ENCODE measurements around the gene BNC2.
"Not testable (repeated sequence)": the region's sequence is repeated elsewhere in the genome, so short reads cannot be mapped to it uniquely, and the experiment has no call there.

The BNC2 gene

DNA sequence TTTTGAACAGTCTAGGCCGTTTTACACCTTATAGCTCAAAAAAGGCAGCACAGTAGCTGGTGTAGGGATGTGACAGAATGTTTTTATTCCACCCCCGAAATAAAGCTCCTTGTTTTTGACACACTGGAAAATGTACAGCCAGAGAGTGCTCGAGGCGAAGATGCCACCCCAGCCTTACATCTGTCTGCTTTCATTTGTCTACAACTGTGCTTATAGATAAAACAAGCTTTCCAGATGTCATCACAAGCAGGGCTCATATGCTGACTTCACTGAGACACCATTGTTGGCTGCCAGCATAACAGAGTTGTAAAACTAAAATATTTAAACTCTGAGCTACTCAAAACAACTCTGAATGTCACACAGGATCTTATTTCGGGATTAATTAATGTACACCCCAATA lies 386.3 kb downstream of the BNC2 start:
- DNase-seq = no peak

DNA sequence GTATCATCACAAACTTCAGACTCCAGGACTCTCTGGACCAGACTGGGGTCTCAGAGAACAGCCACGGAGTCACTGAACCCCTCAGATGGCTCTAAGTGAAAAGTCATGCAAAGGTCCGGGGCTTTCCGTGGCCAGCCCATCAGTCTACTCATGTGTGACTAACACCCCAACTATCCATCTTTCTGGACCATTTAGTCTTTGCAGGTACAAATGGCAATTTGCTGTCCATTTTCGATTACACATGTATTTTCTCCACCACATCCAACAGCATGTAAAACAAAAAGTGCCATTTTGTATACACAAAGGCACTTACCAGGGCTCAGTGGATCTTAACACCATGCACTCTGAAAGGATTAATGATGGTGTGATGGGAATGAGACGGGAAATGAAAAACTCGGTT lies 387.7 kb downstream of the BNC2 start:
- no peak for DNase-seq

DNA sequence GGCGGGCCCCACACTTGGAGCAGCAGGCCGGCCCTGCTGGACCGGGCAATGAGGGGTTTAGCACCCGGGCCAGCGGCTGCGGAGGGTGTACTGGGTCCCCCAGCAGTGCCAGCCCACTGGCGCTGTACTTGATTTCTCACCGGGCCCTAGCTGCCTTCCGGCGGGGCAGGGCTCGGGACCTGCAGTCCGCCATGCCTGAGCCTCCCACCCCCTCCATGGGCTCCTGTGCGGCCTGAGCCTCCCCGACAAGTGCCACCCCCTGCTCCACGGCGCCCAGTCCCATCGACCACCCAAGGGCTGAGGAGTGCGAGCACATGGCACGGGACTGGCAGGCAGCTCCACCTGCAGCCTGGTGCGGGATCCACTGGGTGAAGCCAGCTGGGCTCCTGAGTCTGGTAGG lies 389.9 kb downstream of the BNC2 start:
- not testable (repeated sequence) for DNase-seq

DNA sequence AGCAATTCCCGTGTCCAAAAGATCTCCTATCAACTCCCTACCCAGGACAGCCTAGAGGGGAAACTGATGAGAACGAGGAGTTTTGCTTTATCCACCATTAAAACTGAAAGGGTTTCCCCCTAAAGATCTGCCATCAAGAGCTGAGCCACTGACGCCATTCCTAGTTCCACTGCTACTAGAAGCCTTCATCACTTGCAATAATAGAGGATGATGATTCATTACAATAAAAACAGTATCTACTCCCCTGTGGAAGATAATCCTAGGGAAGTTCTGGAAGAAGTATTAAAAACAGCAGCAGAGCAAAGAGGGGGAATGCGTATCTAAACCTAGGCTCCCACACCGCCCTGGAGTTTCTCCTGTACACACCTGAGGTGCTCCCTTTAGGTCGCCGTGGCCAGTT lies 394.5 kb downstream of the BNC2 start:
- DNase-seq = no peak

DNA sequence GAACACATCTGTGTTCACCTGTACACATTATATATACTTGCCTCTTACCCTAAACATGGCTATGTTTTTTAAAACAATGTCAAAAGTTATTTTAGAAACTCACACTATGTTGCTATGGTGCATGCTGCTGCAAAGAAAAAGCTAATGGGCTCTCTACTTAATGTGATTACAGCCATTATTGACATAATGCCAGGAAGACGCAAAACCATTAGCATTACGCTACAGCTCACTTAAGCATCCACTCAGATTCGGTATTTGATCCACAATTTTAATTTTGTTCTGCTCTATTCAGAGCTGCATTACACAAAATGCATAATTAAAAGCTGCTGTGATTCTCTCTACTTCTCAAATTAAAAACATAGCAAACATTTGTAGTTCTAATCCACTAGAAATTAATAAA lies 395.2 kb downstream of the BNC2 start:
- DNase-seq = no peak

DNA sequence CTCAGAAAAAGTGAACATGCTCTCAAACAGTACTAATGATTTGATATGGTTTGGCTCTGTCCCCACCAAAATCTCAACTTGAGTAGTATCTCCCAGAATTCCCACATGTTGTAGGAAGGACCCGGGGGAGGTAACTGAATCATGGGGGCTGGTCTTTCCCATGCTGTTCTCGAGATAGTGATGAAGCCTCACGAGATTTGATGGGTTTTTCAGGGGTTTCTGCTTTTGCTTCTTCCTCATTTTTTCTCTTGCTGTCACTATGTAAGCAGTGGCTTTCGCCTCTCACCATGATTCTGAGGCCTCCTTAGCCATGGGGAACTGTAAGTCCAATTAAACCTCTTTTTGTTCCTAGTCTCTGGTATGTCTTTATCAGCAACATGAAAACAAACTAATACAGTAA lies 401.3 kb downstream of the BNC2 start:
- DNase-seq = no peak

DNA sequence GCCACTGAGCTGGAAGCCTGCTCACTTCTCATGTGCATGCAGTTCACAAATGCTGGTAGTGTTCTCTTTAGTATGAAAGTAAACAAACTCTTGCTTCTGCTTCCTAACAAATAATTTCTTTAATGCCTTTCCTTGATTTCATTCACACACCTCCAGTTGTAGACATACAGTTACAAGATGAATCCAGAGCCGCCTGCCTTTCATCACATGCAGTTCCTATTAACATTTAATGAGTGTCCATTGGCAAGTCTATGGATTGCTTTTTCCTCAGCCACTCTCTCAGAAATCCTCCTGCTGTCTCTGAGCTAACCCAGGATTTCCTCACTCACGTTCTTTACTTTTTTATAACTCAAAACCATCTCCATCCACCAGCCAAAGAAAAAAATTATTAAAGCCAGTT lies 408.6 kb downstream of the BNC2 start:
- no peak for DNase-seq

DNA sequence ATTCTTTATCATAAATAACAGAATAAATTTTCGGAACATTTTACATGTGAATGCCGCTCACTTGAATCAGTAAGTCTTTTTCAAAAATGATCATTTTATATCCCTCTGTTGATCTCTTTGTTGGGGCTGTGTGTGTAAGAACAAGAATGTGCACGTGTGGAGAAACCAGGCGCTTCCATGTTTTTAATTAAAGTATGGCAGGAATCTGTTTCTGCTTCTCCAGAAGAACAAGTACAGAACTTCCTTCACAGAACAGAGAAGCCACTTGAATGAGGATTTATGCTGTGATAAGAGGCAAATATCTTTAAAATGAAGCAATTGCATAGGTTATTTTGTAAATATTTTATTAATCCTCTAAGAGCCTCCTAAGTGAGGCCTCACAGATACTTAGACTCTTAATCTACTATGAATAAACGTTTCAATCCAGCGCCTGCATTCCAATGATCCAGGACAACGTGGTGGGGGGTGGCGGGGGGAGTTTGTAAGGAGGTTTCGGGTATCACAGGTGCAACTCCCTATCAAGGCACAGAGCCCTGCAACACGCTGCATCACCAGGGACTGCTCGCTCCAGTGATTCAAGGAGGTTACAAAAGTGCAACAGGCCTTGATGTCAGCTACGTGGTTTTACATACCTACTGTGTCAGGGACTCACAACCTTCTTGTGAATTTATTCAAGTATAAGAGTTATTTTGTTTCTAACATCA lies 409.2 kb downstream of the BNC2 start:
- no peak for DNase-seq

DNA sequence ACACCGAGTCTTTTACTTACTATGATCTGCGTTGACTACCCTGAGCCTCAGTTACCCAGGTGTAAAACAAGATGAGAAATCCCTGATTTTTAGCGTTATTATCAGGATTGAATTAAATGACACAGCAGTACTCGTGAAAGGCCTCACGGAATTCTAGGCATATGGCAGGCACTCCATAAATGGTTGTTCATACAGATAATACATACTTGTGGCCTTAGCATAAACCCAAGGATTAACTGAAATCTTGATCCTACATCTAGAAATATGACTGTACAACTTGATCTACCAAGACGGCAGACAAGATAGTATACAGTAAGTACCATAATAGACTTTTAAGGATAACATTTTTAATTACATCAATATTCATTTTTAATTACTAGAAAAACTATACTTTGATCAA lies 409.8 kb downstream of the BNC2 start:
- no peak for DNase-seq

DNA sequence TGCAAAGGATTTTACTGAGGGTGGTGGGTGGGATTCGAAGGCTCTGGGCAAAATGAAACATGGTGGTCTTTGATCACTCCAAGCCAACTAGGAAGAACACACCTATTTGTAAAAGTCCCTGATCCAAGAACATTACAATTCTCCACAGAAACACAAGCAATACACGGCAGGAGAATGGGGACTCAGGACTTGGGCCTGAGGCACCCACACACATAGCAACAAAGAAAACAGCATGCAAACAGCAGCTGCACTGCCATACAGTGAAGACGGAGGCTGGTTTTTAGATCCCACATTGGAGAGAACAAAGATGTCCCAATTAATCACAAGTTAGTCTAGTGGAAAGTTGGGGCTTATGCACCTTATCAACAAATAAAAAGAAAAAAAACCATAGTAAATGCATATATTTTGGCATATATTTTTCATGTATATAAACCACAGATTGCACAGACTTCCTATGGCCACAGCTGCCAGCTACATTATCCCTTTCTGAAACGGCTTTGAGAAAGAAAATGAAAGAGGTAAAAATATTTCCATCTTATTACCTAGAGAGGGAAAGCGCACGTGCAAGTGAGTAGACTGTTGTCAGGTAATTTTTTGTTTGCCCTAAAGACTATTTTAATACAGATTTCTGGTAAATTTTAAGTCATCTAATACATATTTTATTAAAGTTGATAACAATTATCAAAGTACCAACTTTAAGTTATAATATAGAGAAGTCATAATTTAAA lies 410.9 kb downstream of the BNC2 start:
- no peak for DNase-seq

DNA sequence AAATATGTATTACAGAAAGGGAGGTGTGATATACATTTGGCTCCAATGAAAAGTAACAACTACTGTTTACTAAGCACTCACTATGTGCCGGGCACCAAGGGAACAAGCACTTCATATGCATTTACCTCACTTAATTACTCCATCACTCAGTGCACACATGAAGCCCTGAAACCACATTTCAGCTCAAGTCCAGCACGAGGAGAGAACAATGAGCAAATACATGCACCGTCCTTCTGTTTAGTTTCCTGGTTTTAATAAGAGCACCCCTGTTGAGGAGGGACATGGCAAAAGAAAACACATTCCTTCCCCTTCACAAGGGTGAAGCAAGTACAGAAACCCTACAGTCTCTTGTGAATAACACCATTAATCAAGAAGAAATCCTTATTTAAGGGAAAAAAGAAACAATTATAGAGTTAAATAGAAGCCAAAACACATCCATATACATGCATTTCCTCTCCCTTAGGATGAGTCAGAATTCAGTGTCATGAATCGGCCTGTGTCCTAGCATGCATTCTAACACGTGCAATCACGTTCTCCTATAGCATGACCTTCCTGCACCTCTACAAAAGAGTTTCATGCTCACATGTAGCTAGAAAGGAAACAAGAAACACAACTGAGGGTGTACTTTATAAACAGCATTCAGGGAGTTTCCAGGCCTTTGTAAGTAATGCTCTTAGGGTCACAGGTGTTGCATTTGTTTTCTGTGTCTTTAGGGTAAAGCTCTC lies 411.6 kb downstream of the BNC2 start:
- DNase-seq = no peak

DNA sequence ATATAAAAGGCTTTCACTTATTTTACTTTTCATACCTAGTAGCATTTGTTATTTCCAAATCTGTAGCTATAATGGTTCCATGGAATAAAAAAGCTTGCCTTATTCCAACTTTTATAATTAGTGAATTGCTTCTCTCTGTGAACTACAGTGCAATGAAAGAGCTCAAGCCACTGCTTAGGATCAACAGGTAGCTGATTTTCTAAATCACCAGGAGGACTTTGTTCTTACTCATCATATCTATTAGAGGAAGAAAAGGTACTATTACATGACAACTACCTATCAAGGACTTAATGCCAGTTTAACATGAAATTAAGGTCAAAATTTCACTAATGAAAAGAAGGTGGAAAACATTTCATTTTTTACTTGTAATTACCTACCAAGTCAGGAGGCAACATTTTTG lies 414.6 kb downstream of the BNC2 start:
- DNase-seq = no peak

DNA sequence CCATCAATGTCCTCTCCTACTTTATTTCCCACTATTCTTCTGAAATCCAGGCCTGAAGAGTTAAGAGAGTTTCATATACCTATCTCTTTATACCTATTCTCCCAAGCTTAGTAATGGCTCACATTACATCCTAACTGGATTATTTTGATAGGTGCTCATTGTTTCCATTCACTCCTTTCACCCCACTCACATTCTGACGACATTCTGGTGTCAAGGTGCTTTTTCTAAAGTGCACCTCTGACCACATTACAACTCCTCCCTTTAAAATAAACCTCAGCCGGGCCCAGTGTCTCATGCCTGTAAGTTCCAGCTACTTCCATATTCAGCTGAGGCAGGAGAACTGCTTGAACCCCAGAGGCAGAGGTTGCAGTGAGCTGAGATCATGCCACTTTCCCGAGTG lies 417.1 kb downstream of the BNC2 start:
- no peak for DNase-seq

DNA sequence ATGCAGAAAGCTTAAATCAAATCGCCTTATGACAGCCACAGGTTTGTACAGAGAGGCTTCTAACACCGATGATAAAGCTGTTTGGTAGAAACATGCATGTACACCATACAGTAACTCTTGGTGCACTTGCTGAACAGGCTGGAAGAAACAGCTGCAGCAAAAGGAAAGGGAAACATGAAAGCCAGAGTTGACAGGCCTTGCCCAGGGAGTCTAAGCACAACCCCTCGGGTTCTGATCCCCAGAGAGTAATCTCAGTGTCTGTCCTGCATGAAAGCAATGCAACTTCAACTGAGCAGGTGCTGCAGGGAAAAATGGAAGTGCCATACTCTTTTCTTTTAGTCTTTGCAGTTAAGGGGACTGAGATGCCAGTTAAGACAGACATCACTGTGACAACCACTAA lies 419.9 kb downstream of the BNC2 start:
- no peak for DNase-seq

DNA sequence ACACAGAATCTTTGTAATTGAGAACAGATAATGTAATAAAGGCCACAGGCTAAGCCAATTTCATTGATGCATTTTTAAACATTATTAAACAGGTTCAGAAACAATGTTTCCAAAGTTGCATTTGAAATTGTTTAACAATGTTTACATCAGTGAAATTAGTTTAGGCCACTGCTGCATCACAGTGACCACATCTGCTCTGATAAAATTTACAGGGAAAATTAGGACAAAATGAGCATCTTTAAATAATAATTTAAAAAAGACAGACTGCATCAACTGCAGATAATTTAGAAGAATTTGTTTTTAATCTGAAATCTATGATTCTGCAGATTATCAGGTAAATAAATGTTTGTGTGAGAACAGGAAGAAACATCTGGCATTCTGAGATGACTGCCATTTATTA lies 420.4 kb downstream of the BNC2 start:
- DNase-seq = no peak

DNA sequence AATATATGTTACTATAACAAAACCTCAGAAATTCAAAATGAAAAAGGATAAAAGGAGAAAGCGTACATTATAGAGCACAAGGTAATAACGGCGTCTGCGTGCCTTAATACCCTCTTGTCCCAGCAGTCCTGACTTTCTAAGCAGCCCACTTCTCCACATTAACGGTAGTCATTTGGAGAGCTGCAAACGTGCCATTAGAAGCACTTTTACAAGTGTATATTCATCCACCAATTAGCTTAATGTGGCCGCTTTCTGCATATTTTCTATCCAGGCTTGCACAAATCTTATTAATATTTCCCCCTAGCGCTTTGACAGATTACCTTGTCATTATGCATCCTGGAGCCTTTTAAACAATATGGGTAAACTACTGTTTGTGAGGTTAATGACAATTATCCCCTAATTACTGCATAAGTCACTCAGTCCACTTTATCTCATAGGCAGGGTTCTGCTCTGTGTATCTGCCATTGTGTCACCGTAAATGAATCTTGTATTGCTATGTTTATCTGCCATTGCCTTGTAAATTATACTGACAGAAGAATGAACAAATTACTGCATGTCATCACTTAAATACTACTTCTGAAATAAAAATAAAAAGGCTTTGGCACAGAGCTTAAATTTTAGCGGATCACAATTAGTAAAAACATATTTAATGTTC lies 421.3 kb downstream of the BNC2 start:
- DNase-seq = no peak

DNA sequence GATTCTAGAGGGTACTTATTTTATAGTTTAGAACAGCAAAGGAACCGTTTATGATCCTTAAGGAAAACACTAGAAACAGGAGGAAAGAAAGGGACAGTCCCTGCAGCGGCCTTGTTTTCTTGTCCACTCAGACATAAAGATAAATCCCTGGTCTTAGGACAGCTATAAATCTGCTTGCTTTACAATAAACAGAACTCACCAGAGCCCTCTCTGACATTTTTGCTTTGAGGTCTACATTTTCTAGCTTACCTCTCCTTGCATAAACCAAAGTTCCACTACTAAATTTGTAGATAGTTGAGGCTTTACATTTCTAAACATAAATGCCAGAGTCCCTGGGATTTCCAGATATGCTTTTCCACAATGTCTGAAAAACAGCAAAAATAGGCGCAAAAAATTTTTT lies 422.5 kb downstream of the BNC2 start:
- no peak for DNase-seq

DNA sequence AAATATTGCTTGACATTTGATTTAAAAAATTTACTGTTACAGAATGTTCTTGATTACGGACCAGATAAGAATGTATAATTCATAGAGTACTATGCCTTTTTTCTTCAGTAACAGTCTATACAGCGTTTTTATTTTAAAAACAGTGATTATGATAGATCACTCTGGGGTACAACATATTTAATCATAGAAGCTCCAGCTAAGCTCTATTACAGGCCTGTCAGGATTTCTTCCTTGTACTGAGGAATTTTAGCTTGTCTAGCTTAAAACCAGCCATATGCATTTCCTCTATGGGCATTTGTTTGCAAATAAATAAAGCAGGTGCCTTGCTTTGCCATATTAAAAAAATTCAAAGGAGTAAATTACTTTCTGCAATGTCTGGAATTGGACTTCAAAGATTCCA lies 423.8 kb downstream of the BNC2 start:
- DNase-seq = no peak

DNA sequence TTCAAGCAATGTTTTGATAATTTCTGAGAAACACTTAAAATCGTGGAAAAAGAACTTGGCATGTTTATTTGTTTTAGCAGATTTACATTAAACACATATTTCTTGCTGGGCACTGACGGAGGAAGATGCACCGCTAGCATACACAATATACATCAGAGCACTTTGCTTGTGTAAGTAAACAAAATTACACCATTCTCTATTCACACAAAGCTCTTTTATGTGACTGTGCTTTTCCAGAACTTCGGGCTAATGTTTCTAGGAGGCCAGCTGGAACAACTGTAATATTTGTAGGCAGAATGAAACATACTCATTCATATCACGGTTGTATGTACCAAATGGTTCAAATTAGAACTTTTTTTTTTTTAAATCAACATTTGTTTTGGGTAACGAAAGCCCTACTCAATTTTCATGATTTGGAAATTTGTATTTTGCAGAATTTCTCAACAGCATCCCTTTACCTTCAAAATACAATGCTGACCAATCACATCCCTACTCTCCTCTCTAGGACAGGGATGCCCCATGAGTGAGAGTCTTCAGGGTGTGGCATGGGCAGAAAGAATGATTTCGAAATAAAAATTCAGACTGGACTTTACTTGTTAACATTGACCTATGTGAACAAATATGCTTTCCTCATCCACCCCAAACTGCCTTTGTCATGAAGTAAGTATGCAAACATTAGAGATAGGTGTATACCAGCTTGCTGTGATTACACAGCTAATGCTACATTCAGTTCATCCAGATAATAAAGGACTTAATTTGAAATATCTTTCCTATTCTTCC lies 425.1 kb downstream of the BNC2 start:
- DNase-seq = no peak

DNA sequence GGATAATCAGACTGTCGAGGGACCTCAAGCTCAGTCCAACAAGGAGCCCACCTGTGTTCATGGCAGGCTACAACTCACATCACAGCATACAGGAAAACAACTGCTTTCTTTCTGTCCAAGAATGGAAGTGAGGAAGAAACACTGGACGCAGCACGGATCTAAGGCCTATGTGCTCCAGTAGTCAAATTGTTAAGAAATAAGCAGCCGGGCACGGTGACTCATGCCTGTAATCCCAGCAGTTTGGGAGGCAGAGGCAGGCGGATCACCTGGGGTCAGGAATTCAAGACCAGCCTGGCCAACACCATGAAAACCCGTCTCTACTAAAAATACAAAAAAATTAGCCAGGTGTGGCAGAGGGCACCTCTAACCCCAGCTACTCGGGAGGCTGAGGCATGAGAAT lies 427.8 kb downstream of the BNC2 start:
- no peak for DNase-seq

DNA sequence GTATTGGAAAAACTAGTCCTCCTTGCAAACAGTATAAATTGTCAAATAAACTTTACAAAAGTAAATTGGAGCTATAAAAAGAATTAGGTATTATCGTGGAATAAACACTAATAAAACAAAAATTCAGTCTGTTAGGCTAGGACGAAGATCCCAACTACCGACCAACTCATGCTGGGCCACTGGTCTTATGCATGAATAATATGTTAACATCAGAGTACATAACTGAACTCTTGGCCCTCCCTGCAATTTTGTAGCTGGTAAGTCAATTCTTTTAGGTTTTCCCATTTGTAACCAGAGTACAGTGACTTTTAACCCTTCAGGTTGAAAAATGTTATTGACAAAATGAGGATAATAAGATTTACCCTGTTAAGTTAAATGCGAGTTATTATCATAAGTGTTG lies 428.7 kb downstream of the BNC2 start:
- no peak for DNase-seq

DNA sequence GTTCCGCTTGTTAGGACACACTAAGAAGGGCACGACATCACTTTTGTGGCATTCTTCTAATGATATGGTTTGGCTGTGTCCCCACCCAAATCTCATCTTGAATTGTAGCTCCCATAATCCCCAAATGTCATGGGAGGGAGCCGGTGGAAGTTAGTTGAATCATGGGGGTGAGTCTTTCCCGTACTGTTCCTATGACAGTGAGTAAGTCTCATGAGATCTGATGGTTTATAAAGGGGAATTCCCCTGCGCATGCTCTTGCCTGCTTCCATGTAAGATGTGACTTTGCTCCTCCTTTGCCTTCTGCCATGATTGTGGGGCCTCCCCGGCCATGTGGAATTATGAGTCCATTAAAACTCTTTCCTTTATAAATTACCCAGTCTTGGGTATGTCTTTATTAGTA lies 431.6 kb downstream of the BNC2 start:
- DNase-seq = not testable (repeated sequence)

DNA sequence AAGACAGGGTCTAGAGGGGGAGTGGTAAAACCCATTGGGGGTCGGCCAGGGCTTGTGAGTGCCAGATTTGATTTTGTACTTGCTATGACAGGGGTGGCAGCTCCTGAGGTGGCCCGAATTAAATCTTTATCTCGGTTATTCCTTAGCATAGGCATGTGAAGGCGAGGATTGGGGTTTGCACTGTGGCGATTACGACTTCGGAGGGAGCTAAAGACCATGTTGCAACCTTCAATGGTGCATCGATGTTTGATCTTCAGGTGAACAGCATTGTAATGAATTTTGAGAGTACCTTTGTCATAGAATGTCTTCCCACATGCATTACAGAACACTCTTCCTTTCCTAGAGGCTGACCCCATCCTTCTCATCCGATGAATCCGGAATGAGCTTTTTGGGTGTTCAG lies 433.9 kb downstream of the BNC2 start:
- DNase-seq = no peak
